HG02981 (cell line): ENCODE results near the gene TAAR2.
"Not testable (repeated sequence)": the region's sequence is repeated elsewhere in the genome, so short reads cannot be mapped to it uniquely, and the experiment has no call there.

Source experiments
- ATAC-seq: cut with Tn5 transposase; IDR thresholded peaks from one replicate; pipeline ENCODE4 v1.9.1; 2021; ENCODE audit warnings: mild to moderate bottlenecking, moderate library complexity; ENCODE audit not compliant: unreplicated experiment

The TAAR2 gene

GRCh38 chr6:132624175-132624574 is at the start of gene TAAR2:
TAAR2 (minus strand) TSS chr6:132624275; CDS start chr6:132624275, 0 bp downstream.
- ATAC-seq, result no peak

- ATAC-seq, result no peak
These were observed 49.5 kb upstream of the TAAR2 start for GRCh38 chr6:132673376-132674094.

GRCh38 chr6:132671295-132671694 is 47.2 kb upstream of the TAAR2 start:
- ATAC-seq, result no peak

GRCh38 chr6:132669690-132670291 is 45.7 kb upstream of the TAAR2 start:
- peak; percentile 59 for ATAC-seq

GRCh38 chr6:132666118-132666517 is 42.0 kb upstream of the TAAR2 start:
- no peak for ATAC-seq

GRCh38 chr6:132664309-132665034 is 40.4 kb upstream of the TAAR2 start:
- ATAC-seq, result no peak

- ATAC-seq, result no peak
These were observed 39.6 kb upstream of the TAAR2 start for GRCh38 chr6:132663661-132664060.

- no peak for ATAC-seq
These were observed 37.8 kb upstream of the TAAR2 start for GRCh38 chr6:132661906-132662305.

- no peak for ATAC-seq
These were observed 35.0 kb upstream of the TAAR2 start, which contains the start of gene TAAR1 for GRCh38 chr6:132659082-132659481. TAAR1 (minus strand) TSS chr6:132659182; CDS start chr6:132646003, 13,179 bp downstream.

- ATAC-seq, result no peak
These were observed 27.0 kb upstream of the TAAR2 start for GRCh38 chr6:132651062-132651461.

- ATAC-seq, result no peak
These were observed 26.4 kb upstream of the TAAR2 start for GRCh38 chr6:132650429-132650828.

GRCh38 chr6:132648828-132649227 is 24.8 kb upstream of the TAAR2 start:
- ATAC-seq, result no peak

- peak; percentile 81 for ATAC-seq
These were observed 24.3 kb upstream of the TAAR2 start for GRCh38 chr6:132648356-132648755.

- ATAC-seq, result no peak
These were observed 19.5 kb upstream of the TAAR2 start for GRCh38 chr6:132643547-132643946.

- ATAC-seq, result not testable (repeated sequence)
These were observed 13.1 kb upstream of the TAAR2 start for GRCh38 chr6:132637135-132637534.

GRCh38 chr6:132635906-132636305 is 11.8 kb upstream of the TAAR2 start:
- not testable (repeated sequence) for ATAC-seq

- not testable (repeated sequence) for ATAC-seq
These were observed 11.2 kb upstream of the TAAR2 start for GRCh38 chr6:132635288-132635687.

- no peak for ATAC-seq
These were observed 10.7 kb upstream of the TAAR2 start for GRCh38 chr6:132634796-132635195.

GRCh38 chr6:132633362-132633761 is 9.3 kb upstream of the TAAR2 start:
- no peak for ATAC-seq

GRCh38 chr6:132623106-132623845 is 799 bp downstream of the TAAR2 start:
- ATAC-seq, result no peak

- no peak for ATAC-seq
These were observed 7.4 kb downstream of the TAAR2 start for GRCh38 chr6:132616677-132617076.
